Stomach (tissue), 4 donors: ENCODE data around the gene OR52K1.

Experiments
- CTCF ChIP-seq, 7 experiments: fragments of 450-650 bp in 4 of 7; fragments of 200-600 bp in 3 of 7; sonication (generic) in 3 of 7; IDR thresholded peaks; one replicate each; pipeline ENCODE4 v1.5.1; 2016 to 2019; ENCODE audit warnings: antibody characterized with exemption in 7 of 7, control low read depth in 2 of 7, mild to moderate bottlenecking in 1 of 7
- POLR2A ChIP-seq, 4 donors: fragments of 450-650 bp; IDR thresholded peaks; one replicate each; pipeline ENCODE4 v1.6.1; 2016; ENCODE audit warnings: antibody characterized with exemption in 4 of 4, control low read depth in 2 of 4, mild to moderate bottlenecking in 1 of 4, moderate library complexity in 1 of 4
- POLR2AphosphoS5 ChIP-seq, 3 donors: sonication (generic); formaldehyde crosslinking; IDR thresholded peaks; one replicate each; pipeline ENCODE4 v1.6.1; 2016; ENCODE audit warnings: antibody characterized with exemption in 3 of 3

GRCh38 chr11:4466871-4467442 is 15.5 kb upstream of the OR52K1 start:
- TF ChIP-seq POLR2A (IDR thresholded peaks at IDR 0.05) (no peak), CTCF (IDR thresholded peaks at IDR 0.05) (no peak), POLR2AphosphoS5 (IDR thresholded peaks at IDR 0.05) (no peak)
